H1 (cell line): ENCODE results near the gene SEC14L6. TPM values are rescaled to one million over a fixed set of nuclear protein-coding genes. Genes with fewer than 3 reads are reported as not detected.

Experiments used
- CTCF ChIA-PET: fragments of 300-600 bp; sonication (Branson Sonifier 250); formaldehyde crosslinking; loops from one replicate; lab custom pipeline; 2021; ENCODE audit not compliant: partially characterized antibody; lab: Charles Lee
- POLR2A ChIA-PET: fragments of 300-600 bp; sonication (Branson Sonifier 250); formaldehyde crosslinking; loops from one replicate; lab custom pipeline; 2021; ENCODE audit warnings: inconsistent platforms; ENCODE audit not compliant: partially characterized antibody; lab: Charles Lee
- DNase-seq, 2 experiments: peaks; one replicate each; pipeline versions ENCODE4 v3.0.0 to v3.0.0-alpha.2; 2010 to 2022; ENCODE audit warnings: low spot score in 2 of 2, low read depth in 1 of 2, mixed read lengths in 1 of 2
- FAIRE-seq: peaks from 2 replicates; lab custom pipeline; 2011; peaks lifted over from hg19 to GRCh38; lab: Jason Lieb, UNC
- H2AFZ ChIP-seq: 2 replicates; pipeline ENCODE4 v1.8.1; 2012; ENCODE audit warnings: low read length, inconsistent platforms
- H2AK5ac ChIP-seq: 2 replicates; pipeline ENCODE4 v1.6.1; 2013; ENCODE audit warnings: low read depth, low read length
- H2BK120ac ChIP-seq: replicated peaks from 2 replicates; pipeline ENCODE3; 2013; ENCODE audit warnings: low read depth, low read length, inconsistent platforms
- H2BK12ac ChIP-seq: 2 replicates; pipeline ENCODE4 v1.6.1; 2013; ENCODE audit warnings: low read depth, low read length
- H2BK15ac ChIP-seq: 2 replicates; pipeline ENCODE4 v1.6.1; 2013; ENCODE audit warnings: low read length
- H2BK20ac ChIP-seq: 2 replicates; pipeline ENCODE4 v1.6.1; 2013; ENCODE audit warnings: low read length
- H2BK5ac ChIP-seq: 2 replicates; pipeline ENCODE4 v1.6.1; 2013; ENCODE audit warnings: low read depth, low read length
- H3K14ac ChIP-seq: 2 replicates; pipeline ENCODE4 v1.6.1; 2013; ENCODE audit warnings: inconsistent platforms; ENCODE audit not compliant: insufficient read length
- H3K18ac ChIP-seq: 2 replicates; pipeline ENCODE4 v1.6.1; 2013; ENCODE audit warnings: low read length; ENCODE audit errors: extremely low read depth
- H3K23ac ChIP-seq: 2 replicates; pipeline ENCODE4 v1.6.1; 2013; ENCODE audit warnings: inconsistent platforms; ENCODE audit not compliant: insufficient read length
- H3K23me2 ChIP-seq: 2 replicates; pipeline ENCODE4 v1.6.1; 2013; ENCODE audit warnings: low read depth, low read length
- H3K27ac ChIP-seq: 2 replicates; pipeline ENCODE4 v1.6.1; 2011; ENCODE audit warnings: low read depth, low read length, inconsistent platforms
- H3K27me3 ChIP-seq, 4 experiments: replicated peaks in 1 of 4; 1 replicate in 1 of 4; 2 replicates in 3 of 4; pipeline versions ENCODE4 v1.6.1 to v1.8.1; 2011 to 2013; ENCODE audit warnings: low read length in 3 of 4, mild to moderate bottlenecking in 3 of 4, inconsistent platforms in 2 of 4, mixed read lengths in 2 of 4, moderate library complexity in 1 of 4; ENCODE audit not compliant: control insufficient read depth in 3 of 4, insufficient read depth in 3 of 4; ENCODE audit errors: extremely low read depth in 1 of 4
- H3K36me3 ChIP-seq, 4 experiments: 2 replicates each; pipeline versions ENCODE4 v1.6.1 to v1.8.1; 2011 to 2013; ENCODE audit warnings: mild to moderate bottlenecking in 4 of 4, low read length in 3 of 4, moderate library complexity in 2 of 4, control low read depth in 1 of 4, inconsistent platforms in 1 of 4; ENCODE audit not compliant: insufficient read depth in 4 of 4, control insufficient read depth in 2 of 4
- H3K4ac ChIP-seq: replicated peaks from 2 replicates; pipeline ENCODE3; 2013; ENCODE audit warnings: low read length, low read depth, mixed read lengths, inconsistent platforms; ENCODE audit not compliant: insufficient read length
- H3K4me1 ChIP-seq, 4 experiments: replicated peaks in 1 of 4; 1 replicate in 1 of 4; 2 replicates in 3 of 4; pipeline versions ENCODE4 v1.6.1 to v1.8.1; 2011 to 2013; ENCODE audit warnings: low read length in 3 of 4, inconsistent platforms in 2 of 4, mixed read lengths in 1 of 4; ENCODE audit not compliant: insufficient read depth in 4 of 4, control insufficient read depth in 3 of 4
- H3K4me2 ChIP-seq, 2 experiments: 2 replicates each; pipeline versions ENCODE4 v1.6.1 to v1.8.1; 2011 to 2013; ENCODE audit warnings: low read depth in 2 of 2, low read length in 2 of 2, control low read depth in 1 of 2, inconsistent platforms in 1 of 2, mild to moderate bottlenecking in 1 of 2; ENCODE audit not compliant: insufficient read depth in 1 of 2
- H3K4me3 ChIP-seq, 4 experiments: fragments of 200-600, 300-600 bp in 1 of 4; sonication (generic), shearing (Covaris generic), sonication (Bioruptor Twin) in 1 of 4; 2 replicates each; pipeline versions ENCODE4 v1.5.1 to v1.8.1; 2011 to 2016; ENCODE audit warnings: low read length in 4 of 4, low read depth in 3 of 4, control low read depth in 2 of 4, inconsistent platforms in 2 of 4, mild to moderate bottlenecking in 2 of 4, mixed read lengths in 1 of 4, moderate library complexity in 1 of 4; ENCODE audit not compliant: insufficient read depth in 2 of 4; ENCODE audit errors: extremely low read depth in 1 of 4
- H3K56ac ChIP-seq: replicated peaks from 2 replicates; pipeline ENCODE3; 2013; ENCODE audit warnings: low read depth, mild to moderate bottlenecking, mixed read lengths, low read length, inconsistent platforms; ENCODE audit not compliant: insufficient read length
- H3K79me1 ChIP-seq: 2 replicates; pipeline ENCODE4 v1.6.1; 2013; ENCODE audit warnings: low read depth, low read length, control low read depth
- H3K79me2 ChIP-seq, 2 experiments: 2 replicates each; pipeline versions ENCODE4 v1.6.1 to v1.8.1; 2012 to 2013; ENCODE audit warnings: low read length in 2 of 2, mild to moderate bottlenecking in 2 of 2, inconsistent platforms in 1 of 2; ENCODE audit not compliant: insufficient read depth in 2 of 2, control insufficient read depth in 1 of 2
- H3K9ac ChIP-seq, 4 experiments: replicated peaks in 1 of 4; 1 replicate in 1 of 4; 2 replicates in 3 of 4; pipeline versions ENCODE4 v1.6.1 to v1.8.1; 2011 to 2013; ENCODE audit warnings: low read depth in 3 of 4, low read length in 3 of 4, control low read depth in 2 of 4, mild to moderate bottlenecking in 2 of 4, moderate library complexity in 2 of 4, inconsistent platforms in 1 of 4; ENCODE audit errors: extremely low read depth in 1 of 4
- H3K9me3 ChIP-seq, 2 experiments: 2 replicates each; pipeline versions ENCODE4 v1.6.1 to v1.8.1; 2012 to 2013; ENCODE audit warnings: mild to moderate bottlenecking in 2 of 2, moderate library complexity in 2 of 2, control low read depth in 1 of 2, inconsistent platforms in 1 of 2, low read depth in 1 of 2, low read length in 1 of 2, mixed read lengths in 1 of 2; ENCODE audit not compliant: insufficient read depth in 2 of 2
- H4K20me1 ChIP-seq, 2 experiments: replicated peaks in 1 of 2; 2 replicates each; pipeline versions ENCODE3 to v1.8.1; 2011 to 2013; ENCODE audit warnings: inconsistent platforms in 2 of 2, low read length in 2 of 2, mild to moderate bottlenecking in 1 of 2; ENCODE audit not compliant: insufficient read depth in 2 of 2, control insufficient read depth in 1 of 2
- H4K5ac ChIP-seq: 2 replicates; pipeline ENCODE4 v1.6.1; 2013; ENCODE audit warnings: low read length, low read depth, mixed read lengths, inconsistent platforms; ENCODE audit not compliant: insufficient read length
- H4K8ac ChIP-seq: 2 replicates; pipeline ENCODE4 v1.8.0; 2013; ENCODE audit warnings: mild to moderate bottlenecking, moderate library complexity, low read length, inconsistent platforms; ENCODE audit not compliant: insufficient read depth; ENCODE audit errors: extremely low read depth
- H4K91ac ChIP-seq: replicated peaks from 2 replicates; pipeline ENCODE3; 2013; ENCODE audit warnings: low read length, mixed read lengths, inconsistent platforms; ENCODE audit not compliant: insufficient read length
- BACH1 ChIP-seq: IDR thresholded peaks from 2 replicates; pipeline ENCODE4 v1.6.1; 2012; ENCODE audit warnings: low read length, improper control_type of control experiment
- CEBPB ChIP-seq: IDR thresholded peaks from 2 replicates; pipeline ENCODE4 v1.6.1; 2012; ENCODE audit warnings: low read depth, low read length
- CTBP2 ChIP-seq: IDR thresholded peaks from 2 replicates; pipeline ENCODE4 v1.7.0; 2011; ENCODE audit warnings: borderline replicate concordance, mild to moderate bottlenecking, moderate library complexity, mixed read lengths, low read length; ENCODE audit not compliant: insufficient read depth, insufficient read length
- E2F6 ChIP-seq: IDR thresholded peaks from 2 replicates; pipeline ENCODE4 v1.6.1; 2012; ENCODE audit warnings: inconsistent platforms
- EGR1 ChIP-seq: IDR thresholded peaks from 2 replicates; pipeline ENCODE4 v1.6.1; 2011; ENCODE audit warnings: low read depth, low read length, borderline replicate concordance
- EP300 ChIP-seq, 2 experiments: IDR thresholded peaks; 1 replicate in 1 of 2; 2 replicates in 1 of 2; pipeline ENCODE4 v1.6.1; 2011 to 2012; ENCODE audit warnings: low read depth in 2 of 2, low read length in 2 of 2, mild to moderate bottlenecking in 2 of 2, borderline replicate concordance in 1 of 2, inconsistent platforms in 1 of 2, moderate library complexity in 1 of 2
- SAP30 ChIP-seq: fragments of 300-600 bp; sonication (generic); IDR thresholded peaks from 2 replicates; pipeline ENCODE4 v1.7.1; 2012; ENCODE audit warnings: low read length, moderate library complexity, mild to moderate bottlenecking, inconsistent platforms; ENCODE audit not compliant: insufficient read depth, insufficient replicate concordance
- TCF12 ChIP-seq: IDR thresholded peaks from 2 replicates; pipeline ENCODE4 v1.6.1; 2011; ENCODE audit warnings: low read depth, mild to moderate bottlenecking, low read length
- WGBS, 2 experiments: shearing (Covaris generic) in 1 of 2; methylation state at CpG; one replicate each; pipeline versions ENCODE4 v1.1.6 to v1.1.7; 2013 to 2015; ENCODE audit warnings: low lambda C conversion rate in 2 of 2, mixed read lengths in 2 of 2, inconsistent platforms in 1 of 2, low coverage in 1 of 2, missing lambda C conversion rate in 1 of 2; ENCODE audit not compliant: insufficient replicate concordance in 2 of 2, insufficient coverage in 1 of 2, insufficient read length in 1 of 2; ENCODE audit errors: extremely low coverage in 1 of 2, missing lambda C conversion rate in 1 of 2; 5-methylcytosine and 5-hydroxymethylcytosine counted together
- polyA plus RNA-seq, 7 experiments: library from polyadenylated mRNA; depleted of rRNA in 3 of 7; stranded (reverse) in 5 of 7; unstranded in 2 of 7; fragments of >200 nt in 5 of 7; fragments of 200-250 nt in 2 of 7; gene quantifications; 1 replicate in 5 of 7; 2 replicates in 1 of 7; 4 replicates in 1 of 7; pipeline versions ENCODE4 v1.2.1 to v1.2.3, GENCODE V29; 2011 to 2013; ENCODE audit warnings: missing spikeins in 2 of 7, mixed read lengths in 2 of 7
- total RNA-seq: library from RNA; stranded (reverse); fragmentation: NEBNext Ultra II Directional; extraction: Animal tissue kit (Norgen Biotek cat#: 25700); gene quantifications from 2 replicates; pipeline ENCODE4 v1.2.1, GENCODE V29; 2021

The SEC14L6 gene
- total and polyA plus RNA-seq, 2 of the 8 experiments (the other 6 are each of a cell fraction or from before 2014, with no cell fraction given): 0.63 to 2.1 TPM

DNA sequence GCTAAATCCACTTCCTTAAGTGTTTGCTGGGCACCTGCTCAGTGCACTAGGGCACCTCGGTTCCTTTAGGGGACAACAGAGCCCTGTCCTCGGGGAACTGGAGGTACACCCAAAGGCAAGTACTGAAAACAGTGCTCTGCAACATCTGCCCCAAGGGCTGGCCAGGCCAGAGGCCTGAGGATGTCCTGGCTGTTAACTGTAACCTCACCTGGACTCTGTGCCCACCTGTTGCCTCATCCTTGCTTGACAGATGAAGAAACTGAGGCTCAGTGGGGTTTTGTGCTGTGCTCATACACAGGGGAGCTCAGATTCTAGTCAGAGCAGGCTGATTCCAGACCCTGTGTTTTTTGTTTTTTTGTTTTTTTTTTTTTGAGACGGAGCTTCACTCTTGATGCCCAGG, 43.6 kb downstream of the SEC14L6 start:
- Histone ChIP-seq H4K20me1 (no peaks in the 10 kb centered on the region), H3K4me3 (no peak overlapping the region), H3K56ac (no peak overlapping the region), H3K9me3 (no peaks in the 10 kb centered on the region), H2AFZ (no peak overlapping the region), H3K4ac (no peak overlapping the region), H2BK12ac (no peak overlapping the region), H3K4me2 (no peak overlapping the region), H3K4me1 (peaks cover 0 to 4% (median 2%) of the 10 kb centered on the region in 4 experiments; a peak in 2 of 7 replicates), H3K9ac (no peak overlapping the region), H2BK20ac (no peak overlapping the region), H3K79me1 (no peaks in the 10 kb centered on the region), H3K23ac (no peak overlapping the region), H3K18ac (no peak overlapping the region), H3K23me2 (peaks cover 5% of the 10 kb centered on the region; the same call in 1 of the 2 replicates), H3K27ac (no peak overlapping the region), H4K8ac (no peak overlapping the region), H2BK5ac (no peak overlapping the region), H4K5ac (no peak overlapping the region), H3K36me3 (no peaks in the 10 kb centered on the region), H4K91ac (no peak overlapping the region), H3K79me2 (no peaks in the 10 kb centered on the region), H2BK120ac (no peak overlapping the region), H3K27me3 (peaks cover 0 to 4% (median 0%) of the 10 kb centered on the region in 4 experiments; a peak in 2 of 7 replicates), H3K14ac (no peak overlapping the region), H2AK5ac (no peak overlapping the region), H2BK15ac (no peak overlapping the region)
- no peak for DNase-seq
- 85% methylated on average over 3 of the region's 3 CpGs; no CpG with 5 or more reads in 1 of the 2 experiments for WGBS, 2 experiments
- no peak for FAIRE-seq
- ChIA-PET POLR2A (interaction anchor here (1.8 kb wide), 1 partner anchor 12 kb away, joined by 3 read pairs; no protein-coding TSS in a partner anchor), CTCF (interaction anchor here (1.1 to 2.2 kb wide), 4 partner anchors 13 to 35 kb away, joined by 3 to 11 read pairs (median 5); no protein-coding TSS in a partner anchor)
- TF ChIP-seq E2F6 (no peak), CTBP2 (no peak), BACH1 (no peak), EP300 (IDR thresholded peaks at IDR 0.05; ENCODE audit: borderline replicate concordance in 1 of 2, low read depth in 2 of 2, low read length in 2 of 2) (no peak), CEBPB (no peak), SAP30 (no peak), EGR1 (no peak), TCF12 (no peak)
